K562 (cell line): ENCODE results near the gene SUCO. TPM values are rescaled to one million over a fixed set of nuclear protein-coding genes. Genes with fewer than 3 reads are reported as not detected.

Experiments
- ARID3A ChIP-seq: IDR thresholded peaks from 2 replicates; pipeline ENCODE4 v1.6.1; 2012; ENCODE audit warnings: low read depth, low read length, improper control_type of control experiment, borderline replicate concordance
- CREB1 ChIP-seq, 2 experiments: sonication (generic) in 1 of 2; formaldehyde crosslinking in 1 of 2; IDR thresholded peaks; 2 replicates each; pipeline versions ENCODE4 v1.6.1 to v1.8.0; 2012 to 2022; ENCODE audit warnings: inconsistent platforms in 1 of 2, mild to moderate bottlenecking in 1 of 2, missing genetic modification reagents in 1 of 2, moderate library complexity in 1 of 2
- DACH1 ChIP-seq: fragments of 450-650 bp; IDR thresholded peaks from 2 replicates; pipeline ENCODE4 v1.6.1; 2018; ENCODE audit not compliant: partially characterized antibody
- FIP1L1 ChIP-seq: fragments of 200-400 bp; formaldehyde crosslinking; IDR thresholded peaks from 2 replicates; pipeline ENCODE4 v1.6.1; 2018; ENCODE audit warnings: mild to moderate bottlenecking, low read depth, low read length; ENCODE audit not compliant: poor library complexity, severe bottlenecking
- GTF2E2 ChIP-seq: fragments of 200-800 bp; sonication (Bioruptor generic); IDR thresholded peaks from 2 replicates; pipeline ENCODE4 v1.6.1; 2016; ENCODE audit warnings: missing genetic modification characterization, missing compliant biosample characterization
- KAT7 ChIP-seq: sonication (generic); formaldehyde crosslinking; IDR thresholded peaks from 2 replicates; pipeline ENCODE4 v1.8.0; 2022; ENCODE audit warnings: missing genetic modification reagents, mild to moderate bottlenecking, borderline replicate concordance
- MTA2 ChIP-seq: fragments of 450-650 bp; IDR thresholded peaks from 2 replicates; pipeline ENCODE4 v1.6.1; 2016; ENCODE audit warnings: low read depth
- MYBL2 ChIP-seq, 2 experiments: fragments of 450-650 bp in 1 of 2; sonication (generic) in 1 of 2; formaldehyde crosslinking in 1 of 2; IDR thresholded peaks; 2 replicates each; pipeline versions ENCODE4 v1.6.1 to v1.8.1; 2017 to 2022; ENCODE audit warnings: borderline replicate concordance in 1 of 2, inconsistent platforms in 1 of 2, low read depth in 1 of 2, mild to moderate bottlenecking in 1 of 2, missing genetic modification reagents in 1 of 2, moderate library complexity in 1 of 2
- SRSF7 ChIP-seq: fragments of 200-400 bp; formaldehyde crosslinking; optimal IDR thresholded peaks from 2 replicates; pipeline ENCODE3; 2017; ENCODE audit warnings: mild to moderate bottlenecking, low read depth, low read length
- TAF9B ChIP-seq: fragments of 450-650 bp; IDR thresholded peaks from 2 replicates; pipeline ENCODE4 v1.6.1; 2018; ENCODE audit warnings: mild to moderate bottlenecking; ENCODE audit not compliant: partially characterized antibody
- TCFL5 ChIP-seq: fragments of 250-450 bp; sonication (Bioruptor Pico); conservative IDR thresholded peaks from 2 replicates; pipeline ENCODE4 v1.6.1; 2021; ENCODE audit warnings: mild to moderate bottlenecking, moderate library complexity, matching md5 sums
- ZNF232 ChIP-seq: sonication (generic); formaldehyde crosslinking; IDR thresholded peaks from 2 replicates; pipeline ENCODE4 v1.8.0; 2022; ENCODE audit warnings: mild to moderate bottlenecking, missing genetic modification reagents
- ZNF512 ChIP-seq: IDR thresholded peaks from 2 replicates; pipeline ENCODE4 v1.6.1; 2016; ENCODE audit warnings: missing genetic modification characterization, missing compliant biosample characterization
- ZNF584 ChIP-seq: fragments of 200-800 bp; sonication (Bioruptor generic); IDR thresholded peaks from 2 replicates; pipeline ENCODE4 v1.6.1; 2016; ENCODE audit warnings: low read depth, mild to moderate bottlenecking, missing genetic modification characterization, missing compliant biosample characterization
- ZNF707 ChIP-seq: fragments of 250-450 bp; sonication (Bioruptor Pico); conservative IDR thresholded peaks from 2 replicates; pipeline ENCODE4 v1.8.0; 2022; ENCODE audit warnings: inconsistent platforms, mild to moderate bottlenecking, moderate library complexity
- ZNF75A ChIP-seq: fragments of 450-650 bp; formaldehyde crosslinking; IDR thresholded peaks from 2 replicates; pipeline ENCODE4 v1.4.0; 2020; ENCODE audit warnings: mild to moderate bottlenecking
- ZNF766 ChIP-seq: fragments of 200-800 bp; sonication (Bioruptor generic); conservative IDR thresholded peaks from 2 replicates; pipeline ENCODE4 v1.6.1; 2016; ENCODE audit warnings: missing genetic modification characterization, missing compliant biosample characterization
- polyA plus RNA-seq, 8 experiments: library from polyadenylated mRNA; depleted of rRNA in 4 of 8; stranded (reverse) in 5 of 8; unstranded in 3 of 8; fragments of >200 nt; fragmentation: Nextera tagmentation in 2 of 8; fragmentation: Illumina TruSeq in 1 of 8; extraction: Ambion mirVana in 2 of 8; extraction: Trizol in 1 of 8; gene quantifications; 2 replicates each; pipeline versions ENCODE4 v1.2.1 to v1.2.3, GENCODE V29; 2011 to 2014; ENCODE audit warnings: inconsistent platforms in 1 of 8, missing spikeins in 1 of 8
- total RNA-seq, 7 experiments: library from RNA; depleted of rRNA in 6 of 7; stranded (reverse); fragments of >200 nt in 6 of 7; fragmentation: Illumina TruSeq in 2 of 7; extraction: Trizol in 2 of 7; gene quantifications; 2 replicates each; pipeline versions ENCODE4 v1.2.1 to v1.2.3, GENCODE V29; 2011 to 2021; ENCODE audit warnings: low replicate concordance in 1 of 7
- TF ChIP-seq, protein P1 (sequence below): fragments of 450-650 bp; IDR thresholded peaks from 2 replicates; pipeline ENCODE4 v1.7.0; 2016; ENCODE audit warnings: borderline replicate concordance
- TF ChIP-seq, protein P2 (sequence below): fragments of 250-450 bp; sonication (Bioruptor Pico); IDR thresholded peaks from 2 replicates; pipeline ENCODE4 v1.5.0; 2020; ENCODE audit warnings: mild to moderate bottlenecking, borderline replicate concordance

The SUCO gene
- total and polyA plus RNA-seq, 9 of the 15 experiments (the other 6 are each of a cell fraction or from before 2014, with no cell fraction given), result 2.5 to 20.6 (median 14.3) TPM

DNA sequence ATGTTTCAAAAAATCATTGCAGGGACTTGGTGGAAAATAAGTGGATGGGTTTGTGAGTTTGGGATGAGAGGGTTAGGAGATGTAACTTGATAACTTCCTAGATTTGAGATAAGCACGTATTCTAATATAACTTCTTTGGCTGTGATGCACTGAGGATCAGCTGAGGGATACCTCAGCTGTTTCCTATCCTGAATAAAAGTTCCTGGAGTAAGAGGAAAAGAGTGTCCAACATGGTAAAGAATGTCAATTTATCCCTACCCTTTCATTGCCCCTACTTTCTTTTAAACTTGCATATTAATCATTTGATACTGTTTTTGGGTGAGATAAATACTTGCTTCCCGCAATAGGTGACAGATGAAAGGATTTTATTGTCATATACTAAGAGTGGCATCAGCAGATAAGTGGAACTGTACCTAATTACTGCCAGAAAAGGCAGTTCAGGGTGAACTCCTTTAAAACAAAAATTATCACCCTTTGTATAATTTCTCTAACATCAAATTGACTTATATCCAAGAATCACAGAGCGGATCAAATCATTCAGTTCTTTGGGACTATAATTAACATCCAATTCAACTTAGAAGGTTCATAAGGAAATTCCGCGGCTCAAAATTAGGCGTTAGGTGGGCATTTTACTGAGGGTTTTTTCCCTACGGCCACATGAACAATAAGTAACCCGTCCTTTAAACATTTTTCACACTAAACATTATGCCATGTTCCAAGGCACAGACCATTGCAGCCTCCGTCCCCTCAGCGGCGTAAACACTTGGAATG lies 1.4 kb upstream of the SUCO start (continued):
- TF ChIP-seq, protein P1, sequence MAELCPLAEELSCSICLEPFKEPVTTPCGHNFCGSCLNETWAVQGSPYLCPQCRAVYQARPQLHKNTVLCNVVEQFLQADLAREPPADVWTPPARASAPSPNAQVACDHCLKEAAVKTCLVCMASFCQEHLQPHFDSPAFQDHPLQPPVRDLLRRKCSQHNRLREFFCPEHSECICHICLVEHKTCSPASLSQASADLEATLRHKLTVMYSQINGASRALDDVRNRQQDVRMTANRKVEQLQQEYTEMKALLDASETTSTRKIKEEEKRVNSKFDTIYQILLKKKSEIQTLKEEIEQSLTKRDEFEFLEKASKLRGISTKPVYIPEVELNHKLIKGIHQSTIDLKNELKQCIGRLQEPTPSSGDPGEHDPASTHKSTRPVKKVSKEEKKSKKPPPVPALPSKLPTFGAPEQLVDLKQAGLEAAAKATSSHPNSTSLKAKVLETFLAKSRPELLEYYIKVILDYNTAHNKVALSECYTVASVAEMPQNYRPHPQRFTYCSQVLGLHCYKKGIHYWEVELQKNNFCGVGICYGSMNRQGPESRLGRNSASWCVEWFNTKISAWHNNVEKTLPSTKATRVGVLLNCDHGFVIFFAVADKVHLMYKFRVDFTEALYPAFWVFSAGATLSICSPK, result 0 out of 2 replicates have a peak, but pooled peaks have one; percentile 49
- TF ChIP-seq CREB1 (IDR thresholded peaks at IDR 0.05) (no peak), CREB1 (CRISPR knock-in tag; IDR thresholded peaks at IDR 0.05) (no peak), TAF9B (peak; percentile 16), KAT7 (0 out of 2 replicates have a peak, but pooled peaks have one; percentile 5), GTF2E2 (tag) (no peak), ZNF75A (CRISPR knock-in tag) (no peak), ZNF232 (CRISPR knock-in tag) (0 out of 2 replicates have a peak, but pooled peaks have one; percentile 26), ZNF707 (CRISPR knock-in tag) (no peak), MYBL2 (IDR thresholded peaks at IDR 0.05; ENCODE audit: low read depth) (0 out of 2 replicates have a peak, but pooled peaks have one; percentile 1), MYBL2 (CRISPR knock-in tag; IDR thresholded peaks at IDR 0.05; ENCODE audit: borderline replicate concordance) (no peak), ZNF766 (0 out of 2 replicates have a peak, but pooled peaks have one; percentile 14), TCFL5 (CRISPR knock-in tag) (no peak), DACH1 (peak; percentile 56), ARID3A (peak; percentile 4; the same call in 1 of the 2 replicates), ZNF512 (tag) (0 out of 2 replicates have a peak, but pooled peaks have one; percentile 30), MTA2 (no peak), FIP1L1 (no peak), SRSF7 (no peak), ZNF584 (CRISPR knock-in tag) (no peak)
- TF ChIP-seq, protein P2, sequence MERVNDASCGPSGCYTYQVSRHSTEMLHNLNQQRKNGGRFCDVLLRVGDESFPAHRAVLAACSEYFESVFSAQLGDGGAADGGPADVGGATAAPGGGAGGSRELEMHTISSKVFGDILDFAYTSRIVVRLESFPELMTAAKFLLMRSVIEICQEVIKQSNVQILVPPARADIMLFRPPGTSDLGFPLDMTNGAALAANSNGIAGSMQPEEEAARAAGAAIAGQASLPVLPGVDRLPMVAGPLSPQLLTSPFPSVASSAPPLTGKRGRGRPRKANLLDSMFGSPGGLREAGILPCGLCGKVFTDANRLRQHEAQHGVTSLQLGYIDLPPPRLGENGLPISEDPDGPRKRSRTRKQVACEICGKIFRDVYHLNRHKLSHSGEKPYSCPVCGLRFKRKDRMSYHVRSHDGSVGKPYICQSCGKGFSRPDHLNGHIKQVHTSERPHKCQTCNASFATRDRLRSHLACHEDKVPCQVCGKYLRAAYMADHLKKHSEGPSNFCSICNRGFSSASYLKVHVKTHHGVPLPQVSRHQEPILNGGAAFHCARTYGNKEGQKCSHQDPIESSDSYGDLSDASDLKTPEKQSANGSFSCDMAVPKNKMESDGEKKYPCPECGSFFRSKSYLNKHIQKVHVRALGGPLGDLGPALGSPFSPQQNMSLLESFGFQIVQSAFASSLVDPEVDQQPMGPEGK (CRISPR knock-in tag), result no peak
